Measurements from ENCODE around the gene SORCS2.

SORCS2 gene

GRCh38 chr4:7224878-7225533, 32.7 kb downstream of the SORCS2 start:
- no peak for DNase-seq

GRCh38 chr4:7226439-7226838, 34.1 kb downstream of the SORCS2 start:
- DNase-seq: no peak

- no peak for DNase-seq
These were observed 34.7 kb downstream of the SORCS2 start for GRCh38 chr4:7227008-7227407.

GRCh38 chr4:7228734-7229133, 36.4 kb downstream of the SORCS2 start:
- DNase-seq: no peak

GRCh38 chr4:7232061-7232650, 39.8 kb downstream of the SORCS2 start:
- no peak for DNase-seq

- DNase-seq: no peak
These were observed 40.8 kb downstream of the SORCS2 start for GRCh38 chr4:7233006-7233580.

- no peak for DNase-seq
These were observed 41.3 kb downstream of the SORCS2 start for GRCh38 chr4:7233601-7234000.

GRCh38 chr4:7234355-7235029, 42.2 kb downstream of the SORCS2 start:
- DNase-seq: no peak

GRCh38 chr4:7235030-7235380, 42.7 kb downstream of the SORCS2 start:
- DNase-seq: no peak

- no peak for DNase-seq
These were observed 44.5 kb downstream of the SORCS2 start for GRCh38 chr4:7236847-7237246.

GRCh38 chr4:7237873-7238272, 45.5 kb downstream of the SORCS2 start:
- DNase-seq: no peak

GRCh38 chr4:7238300-7238960, 46.1 kb downstream of the SORCS2 start:
- peak in 1 of 2 donors; percentile 6 for DNase-seq

GRCh38 chr4:7239101-7239820, 46.9 kb downstream of the SORCS2 start:
- DNase-seq: no peak

GRCh38 chr4:7239844-7240243, 47.5 kb downstream of the SORCS2 start:
- no peak for DNase-seq

GRCh38 chr4:7240306-7240705, 48.0 kb downstream of the SORCS2 start:
- DNase-seq: no peak

GRCh38 chr4:7241597-7242125, 49.3 kb downstream of the SORCS2 start:
- DNase-seq: no peak

- DNase-seq: no peak
These were observed 50.4 kb downstream of the SORCS2 start for GRCh38 chr4:7242766-7243165.

GRCh38 chr4:7243609-7244330, 51.4 kb downstream of the SORCS2 start:
- DNase-seq: no peak

- DNase-seq: no peak
These were observed 52.0 kb downstream of the SORCS2 start for GRCh38 chr4:7244331-7244665.

GRCh38 chr4:7244751-7245320, 52.5 kb downstream of the SORCS2 start:
- DNase-seq: no peak

- no peak for DNase-seq
These were observed 55.2 kb downstream of the SORCS2 start for GRCh38 chr4:7247521-7247920.

GRCh38 chr4:7247946-7248345, 55.6 kb downstream of the SORCS2 start:
- no peak for DNase-seq
